CD4-positive, alpha-beta T cell treated with Interferon alpha-2 for 1 hour (primary cell): ENCODE data around the gene ACAT2.
"Not testable (repeated sequence)": the region's sequence is repeated elsewhere in the genome, so short reads cannot be mapped to it uniquely, and the experiment has no call there.

Experiments
- DNase-seq, 2 donors: peaks; one replicate each; pipeline ENCODE4 v3.0.0-alpha.2; 2020 to 2022

Gene ACAT2

GRCh38 chr6:159732550-159732949 is 29.3 kb upstream of the ACAT2 start:
- not testable (repeated sequence) for DNase-seq

- DNase-seq: not testable (repeated sequence)
Measured at GRCh38 chr6:159733395-159733794, 28.4 kb upstream of the ACAT2 start.

GRCh38 chr6:159736908-159737307 is 24.9 kb upstream of the ACAT2 start:
- no peak for DNase-seq

GRCh38 chr6:159739341-159739740 is 22.5 kb upstream of the ACAT2 start:
- no peak for DNase-seq

GRCh38 chr6:159742165-159742564 is 19.7 kb upstream of the ACAT2 start:
- DNase-seq: no peak

- no peak for DNase-seq
Measured at GRCh38 chr6:159745081-159745480, 16.8 kb upstream of the ACAT2 start.

GRCh38 chr6:159746759-159747158 is 15.1 kb upstream of the ACAT2 start:
- DNase-seq: no peak

GRCh38 chr6:159748127-159748526 is 13.7 kb upstream of the ACAT2 start:
- not testable (repeated sequence) for DNase-seq

- no peak for DNase-seq
Measured at GRCh38 chr6:159751448-159751847, 10.4 kb upstream of the ACAT2 start.

GRCh38 chr6:159753081-159753872 is 8.6 kb upstream of the ACAT2 start:
- no peak for DNase-seq

- DNase-seq: no peak
Measured at GRCh38 chr6:159754401-159754800, 7.4 kb upstream of the ACAT2 start.

- no peak for DNase-seq
Measured at GRCh38 chr6:159754959-159755914, 6.6 kb upstream of the ACAT2 start.

GRCh38 chr6:159756508-159756907 is 5.3 kb upstream of the ACAT2 start:
- DNase-seq: no peak

GRCh38 chr6:159758031-159759001 is 3.5 kb upstream of the ACAT2 start:
- no peak for DNase-seq

GRCh38 chr6:159759645-159760044 is 2.2 kb upstream of the ACAT2 start:
- DNase-seq: no peak

GRCh38 chr6:159760602-159761057 is 1.2 kb upstream of the ACAT2 start:
- DNase-seq: no peak

- no peak for DNase-seq
Measured at GRCh38 chr6:159761129-159761872, 544 bp upstream of the ACAT2 start.

- DNase-seq: peak; percentile 14 to 64
Measured at GRCh38 chr6:159762681-159763293, 942 bp downstream of the ACAT2 start.

- no peak for DNase-seq
Measured at GRCh38 chr6:159766906-159767305, 5.1 kb downstream of the ACAT2 start.

GRCh38 chr6:159769470-159769869 is 7.6 kb downstream of the ACAT2 start:
- DNase-seq: no peak

GRCh38 chr6:159772196-159772595 is 10.4 kb downstream of the ACAT2 start:
- no peak for DNase-seq
